HUES48 (cell line): ENCODE data around the gene MLYCD.

Source experiments
- H3K27ac ChIP-seq: one replicate; pipeline ENCODE4 v1.7.0; 2013; ENCODE audit warnings: low read depth, low read length, inconsistent platforms
- H3K27me3 ChIP-seq: 2 replicates; pipeline ENCODE4 v1.6.1; 2013; ENCODE audit warnings: mild to moderate bottlenecking, low read length; ENCODE audit not compliant: control insufficient read depth, insufficient read depth
- H3K36me3 ChIP-seq: 2 replicates; pipeline ENCODE4 v1.6.1; 2013; ENCODE audit warnings: low read length; ENCODE audit not compliant: control insufficient read depth, insufficient read depth
- H3K4me1 ChIP-seq: 2 replicates; pipeline ENCODE4 v1.6.1; 2013; ENCODE audit warnings: mild to moderate bottlenecking, low read length; ENCODE audit not compliant: control insufficient read depth, insufficient read depth
- H3K4me3 ChIP-seq: 2 replicates; pipeline ENCODE4 v1.5.1; 2013; ENCODE audit warnings: mild to moderate bottlenecking, low read depth, low read length
- H3K9ac ChIP-seq: 2 replicates; pipeline ENCODE4 v1.6.1; 2013; ENCODE audit warnings: mild to moderate bottlenecking, low read depth, low read length, moderate library complexity
- H3K9me3 ChIP-seq: 2 replicates; pipeline ENCODE4 v1.6.1; 2013; ENCODE audit warnings: low read length; ENCODE audit not compliant: control insufficient read depth, insufficient read depth

MLYCD gene

DNA sequence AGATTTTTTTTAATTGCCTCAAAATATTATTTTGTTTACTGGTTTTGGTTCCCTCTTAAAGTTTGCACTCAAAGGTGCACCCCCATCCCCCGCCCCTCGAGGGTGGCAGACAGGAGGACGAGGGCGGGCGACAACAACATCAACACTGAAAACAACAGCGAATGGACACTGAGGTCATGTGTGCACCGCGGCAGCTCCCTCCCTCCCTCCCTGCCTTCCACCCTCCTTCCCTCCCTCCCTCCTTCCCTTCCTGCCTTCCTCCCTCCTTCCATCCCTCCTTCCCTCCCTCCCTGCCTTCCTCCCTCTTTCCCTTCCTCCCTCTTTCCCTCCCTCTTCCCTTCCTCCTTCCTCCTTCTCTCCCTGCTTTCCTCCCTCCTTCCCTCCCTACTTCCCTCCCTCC, 52.6 kb downstream of the MLYCD start:
- H3K36me3 ChIP-seq = no peaks in the 10 kb centered on the region
- no peak overlapping the region for H3K27ac ChIP-seq
- H3K9me3 ChIP-seq = no peaks in the 10 kb centered on the region
- H3K9ac ChIP-seq = no peak overlapping the region
- peaks cover 9% of the 10 kb centered on the region for H3K4me1 ChIP-seq
- H3K27me3 ChIP-seq = no peaks in the 10 kb centered on the region
- H3K4me3 ChIP-seq = no peak overlapping the region

DNA sequence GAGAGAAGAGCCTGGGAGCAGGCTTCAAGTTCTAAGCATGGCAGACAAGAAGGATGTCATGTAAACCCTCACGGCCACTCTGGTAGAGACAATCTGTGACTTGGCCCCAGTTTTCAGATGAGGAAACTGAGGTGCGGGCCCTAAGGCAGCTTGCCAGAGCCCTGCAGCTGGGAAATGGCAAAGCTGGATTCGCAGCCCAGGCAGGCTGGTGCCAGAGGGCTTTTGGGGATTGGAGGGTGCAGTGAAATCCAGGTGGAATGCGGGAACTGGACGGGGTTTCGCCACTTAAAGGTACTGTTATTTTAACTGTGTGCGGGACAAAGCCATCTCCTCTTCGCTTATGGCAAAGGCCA, 53.6 kb downstream of the MLYCD start:
- Histone ChIP-seq H3K4me3 (peak overlapping the region; percentile 57; the same call in 1 of the 2 replicates), H3K36me3 (no peaks in the 10 kb centered on the region), H3K4me1 (peaks cover 9% of the 10 kb centered on the region), H3K9ac (no peak overlapping the region), H3K27me3 (no peaks in the 10 kb centered on the region), H3K9me3 (no peaks in the 10 kb centered on the region), H3K27ac (no peak overlapping the region)

DNA sequence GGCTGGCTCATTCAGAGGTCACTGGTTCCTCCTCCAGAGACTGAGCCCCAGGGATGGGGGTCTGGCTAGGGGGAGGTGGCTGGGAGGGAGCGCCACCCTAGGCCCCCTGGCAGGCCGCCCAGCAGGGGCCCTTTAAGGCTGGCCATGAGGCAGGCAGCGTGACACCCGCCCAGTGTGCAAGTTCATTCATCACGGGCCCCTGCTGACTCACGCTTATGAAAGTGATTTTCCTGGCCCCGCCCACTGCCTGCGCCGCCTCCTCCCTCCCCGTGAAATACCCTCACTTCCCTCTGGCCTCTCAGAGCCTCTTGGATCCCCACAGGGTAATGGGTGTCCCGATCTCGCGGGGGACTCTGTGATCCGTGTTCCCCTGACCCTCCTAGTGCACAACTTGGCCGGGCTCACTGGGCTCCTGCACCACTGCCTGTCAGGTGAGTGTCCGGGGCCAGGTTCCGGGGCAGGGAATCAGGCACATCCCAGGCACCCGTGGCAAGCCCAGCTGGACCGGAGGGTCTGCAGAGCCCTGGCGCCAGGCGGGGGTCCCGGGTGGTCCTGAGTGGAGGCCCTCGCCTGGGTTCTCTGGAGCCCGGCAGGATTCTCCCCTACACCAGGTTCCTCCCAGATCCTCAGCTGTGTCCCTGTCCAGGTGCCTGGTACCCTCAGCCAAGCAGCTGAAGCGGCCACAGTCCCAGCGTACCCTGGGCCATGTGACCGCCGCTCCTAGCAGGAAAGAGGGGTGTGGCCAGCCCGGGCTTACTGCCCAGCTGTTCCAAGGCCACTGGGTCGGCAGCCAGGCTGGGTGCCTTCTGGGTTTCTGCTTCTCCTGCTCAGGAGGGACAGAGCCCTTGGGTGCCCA, 54.3 kb downstream of the MLYCD start, which contains the start of gene OSGIN1:
Gene OSGIN1, plus strand, starts transcription at position 301 of the 856 bp plus-strand sequence. CDS start 4,432 bp downstream, outside the sequence.
- Histone ChIP-seq H3K27me3 (no peaks in the 10 kb centered on the region), H3K9ac (no peak within 1 kb of the TSS), H3K4me1 (peaks cover 9% of the 10 kb centered on the region), H3K27ac (no peak within 1 kb of the TSS), H3K4me3 (peak within 1 kb of the TSS; percentile 57), H3K9me3 (no peaks in the 10 kb centered on the region), H3K36me3 (no peaks in the 10 kb centered on the region)

DNA sequence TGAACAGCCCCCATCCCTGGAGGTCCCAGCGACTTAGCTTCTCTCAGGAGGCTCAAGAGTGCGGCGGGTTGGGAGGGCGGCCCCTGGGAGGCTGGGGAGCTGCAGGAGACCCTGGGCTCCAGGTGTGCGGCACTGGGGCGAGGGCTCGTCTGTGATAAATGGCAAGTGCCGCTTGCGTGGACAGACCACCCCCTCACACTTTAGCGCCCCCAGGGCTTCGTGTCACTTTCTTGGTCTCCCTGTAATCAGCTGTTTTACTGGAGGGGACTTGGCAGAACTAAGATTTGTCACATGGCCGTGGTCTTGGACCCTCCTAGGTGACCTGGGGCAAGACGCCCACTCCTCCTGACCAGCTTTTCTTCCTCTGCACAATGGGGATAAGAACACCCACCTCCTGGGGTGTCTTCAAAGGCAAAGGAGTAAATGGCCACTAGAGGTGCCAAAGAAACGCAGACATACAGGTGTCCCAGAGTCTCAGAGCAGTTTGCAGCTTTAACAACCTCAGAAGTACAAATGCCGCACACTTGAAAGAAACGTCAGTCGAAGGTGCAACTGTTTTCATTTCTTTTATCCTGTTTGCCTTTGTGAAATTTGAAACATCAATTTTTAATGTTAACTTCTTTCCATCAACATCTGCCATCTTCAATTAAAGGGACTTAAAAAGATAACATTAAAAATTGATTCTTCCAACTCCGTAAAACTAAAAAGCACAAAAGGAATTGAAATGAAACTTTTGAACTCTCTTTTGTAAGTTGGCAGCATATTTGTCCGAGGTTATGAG, 55.1 kb downstream of the MLYCD start:
- H3K27ac ChIP-seq = no peak overlapping the region
- H3K9ac ChIP-seq = no peak overlapping the region
- H3K4me3 ChIP-seq = peak overlapping the region; percentile 57

DNA sequence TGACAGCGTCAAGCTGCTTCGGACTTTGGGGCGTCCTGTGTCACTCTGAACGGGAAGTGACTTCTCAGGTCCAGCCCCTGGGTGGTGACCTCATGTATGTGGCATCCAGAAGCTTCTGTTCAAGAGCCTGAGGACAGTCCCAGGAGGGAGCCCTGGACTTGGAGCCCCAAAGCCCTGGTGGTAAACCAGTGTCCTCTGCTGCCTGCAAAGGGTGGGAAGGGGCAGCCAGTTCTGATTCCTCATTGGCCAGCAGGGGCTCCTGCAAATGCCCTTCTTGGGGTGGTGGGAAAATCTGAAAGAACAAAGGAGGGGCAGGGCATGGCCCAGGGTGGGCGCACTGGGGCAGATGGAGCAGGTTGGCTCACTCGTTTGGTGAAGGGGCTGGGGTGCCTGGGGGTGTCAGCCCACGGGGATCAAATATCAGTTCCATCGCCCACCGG, 55.7 kb downstream of the MLYCD start:
- Histone ChIP-seq H3K36me3 (no peaks in the 10 kb centered on the region), H3K27me3 (no peaks in the 10 kb centered on the region), H3K27ac (no peak overlapping the region), H3K9ac (no peak overlapping the region), H3K4me3 (no peak overlapping the region), H3K9me3 (no peaks in the 10 kb centered on the region), H3K4me1 (peaks cover 9% of the 10 kb centered on the region)

More for the DNA sequence above, 55.1 kb downstream of the MLYCD start:
- H3K36me3 ChIP-seq = no peaks in the 10 kb centered on the region
- H3K9me3 ChIP-seq = no peaks in the 10 kb centered on the region
- H3K27me3 ChIP-seq = no peaks in the 10 kb centered on the region
- peaks cover 9% of the 10 kb centered on the region for H3K4me1 ChIP-seq

GRCh38 chr16:83955218-83956130, 56.6 kb downstream of the MLYCD start:
- H3K36me3 ChIP-seq = no peaks in the 10 kb centered on the region

GRCh38 chr16:83956336-83957289, 57.7 kb downstream of the MLYCD start:
- no peaks in the 10 kb centered on the region for H3K27me3 ChIP-seq
- H3K27ac ChIP-seq = no peak overlapping the region
- peaks cover 9% of the 10 kb centered on the region for H3K4me1 ChIP-seq
- H3K9me3 ChIP-seq = no peaks in the 10 kb centered on the region
- no peak overlapping the region for H3K4me3 ChIP-seq
- H3K36me3 ChIP-seq = no peaks in the 10 kb centered on the region
- no peak overlapping the region for H3K9ac ChIP-seq

More at GRCh38 chr16:83955218-83956130, 56.6 kb downstream of the MLYCD start:
- Histone ChIP-seq H3K27ac (no peak overlapping the region), H3K4me3 (no peak overlapping the region), H3K9me3 (no peaks in the 10 kb centered on the region), H3K4me1 (peaks cover 9% of the 10 kb centered on the region), H3K27me3 (no peaks in the 10 kb centered on the region), H3K9ac (no peak overlapping the region)

- Histone ChIP-seq H3K36me3 (no peaks in the 10 kb centered on the region), H3K9me3 (no peaks in the 10 kb centered on the region), H3K27ac (no peak overlapping the region), H3K9ac (no peak overlapping the region), H3K4me3 (no peak overlapping the region), H3K4me1 (peaks cover 9% of the 10 kb centered on the region), H3K27me3 (no peaks in the 10 kb centered on the region)
These were observed 58.5 kb downstream of the MLYCD start for GRCh38 chr16:83957296-83957855.

DNA sequence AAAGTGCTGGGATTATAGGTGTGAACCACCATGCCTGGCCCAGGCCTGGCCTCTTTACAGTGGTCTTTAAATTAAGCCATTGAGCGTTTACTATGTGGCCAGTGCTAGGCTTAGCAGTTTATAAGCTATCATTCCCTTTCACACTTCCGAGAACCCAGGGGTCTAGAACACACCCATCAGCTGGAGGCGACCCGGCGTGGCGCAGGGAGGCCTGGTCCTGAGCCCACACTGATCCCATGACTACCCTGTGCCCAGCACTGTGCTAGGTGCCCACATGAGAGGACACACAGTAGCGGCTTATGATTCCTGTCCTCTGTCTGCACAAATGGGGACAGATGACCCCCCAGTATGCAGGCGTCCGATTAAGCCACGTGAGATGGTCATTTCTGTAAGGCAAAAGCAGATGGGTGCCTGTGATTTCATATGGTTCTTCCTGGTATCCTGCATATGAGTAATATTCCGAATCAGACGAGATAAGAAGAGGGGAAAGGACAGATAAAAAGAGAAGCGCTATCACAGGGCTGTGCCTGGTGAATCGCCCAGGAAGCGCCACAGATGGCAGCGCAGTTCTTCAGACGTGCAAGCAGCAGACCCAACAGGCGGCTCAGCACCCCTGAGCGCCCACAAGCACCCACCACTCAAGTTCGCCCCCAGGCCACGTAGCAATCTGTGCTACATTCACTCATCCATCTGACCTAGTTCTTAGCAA, 59.4 kb downstream of the MLYCD start:
- peaks cover 9% of the 10 kb centered on the region for H3K4me1 ChIP-seq
- H3K36me3 ChIP-seq = no peaks in the 10 kb centered on the region
- no peaks in the 10 kb centered on the region for H3K9me3 ChIP-seq
- H3K9ac ChIP-seq = no peak overlapping the region
- no peak overlapping the region for H3K27ac ChIP-seq
- H3K27me3 ChIP-seq = no peaks in the 10 kb centered on the region
- no peak overlapping the region for H3K4me3 ChIP-seq
